K562 (cell line): ENCODE results near the gene PLEKHH2. TPM values are rescaled to one million over a fixed set of nuclear protein-coding genes. Genes with fewer than 3 reads are reported as not detected.

Source experiments
- CBFA2T2 ChIP-seq: fragments of 450-650 bp; conservative IDR thresholded peaks from 2 replicates; pipeline ENCODE4 v1.6.1; 2017; ENCODE audit warnings: mild to moderate bottlenecking
- CBFA2T3 ChIP-seq: fragments of 450-650 bp; IDR thresholded peaks from 2 replicates; pipeline ENCODE4 v1.6.1; 2017
- DPF2 ChIP-seq: fragments of 450-650 bp; IDR thresholded peaks from 2 replicates; pipeline ENCODE4 v1.6.1; 2016
- HDAC2 ChIP-seq: fragments of 450-650 bp; IDR thresholded peaks from 2 replicates; pipeline ENCODE4 v1.6.1; 2016; ENCODE audit warnings: mild to moderate bottlenecking
- HIVEP1 ChIP-seq: fragments of 250-450 bp; sonication (Bioruptor Pico); IDR thresholded peaks from 2 replicates; pipeline ENCODE4 v1.4.0; 2020; ENCODE audit warnings: mild to moderate bottlenecking
- MTA3 ChIP-seq: fragments of 450-650 bp; formaldehyde crosslinking; IDR thresholded peaks from 2 replicates; pipeline ENCODE4 v1.6.1; 2017; ENCODE audit warnings: mild to moderate bottlenecking, borderline replicate concordance
- SMARCA4 ChIP-seq: fragments of 450-650 bp; IDR thresholded peaks from 2 replicates; pipeline ENCODE4 v1.6.1; 2016
- polyA plus RNA-seq, 8 experiments: library from polyadenylated mRNA; depleted of rRNA in 4 of 8; stranded (reverse) in 5 of 8; unstranded in 3 of 8; fragments of >200 nt; fragmentation: Nextera tagmentation in 2 of 8; fragmentation: Illumina TruSeq in 1 of 8; extraction: Ambion mirVana in 2 of 8; extraction: Trizol in 1 of 8; gene quantifications; 2 replicates each; pipeline versions ENCODE4 v1.2.1 to v1.2.3, GENCODE V29; 2011 to 2014; ENCODE audit warnings: inconsistent platforms in 1 of 8, missing spikeins in 1 of 8
- total RNA-seq, 7 experiments: library from RNA; depleted of rRNA in 6 of 7; stranded (reverse); fragments of >200 nt in 6 of 7; fragmentation: Illumina TruSeq in 2 of 7; extraction: Trizol in 2 of 7; gene quantifications; 2 replicates each; pipeline versions ENCODE4 v1.2.1 to v1.2.3, GENCODE V29; 2011 to 2021; ENCODE audit warnings: low replicate concordance in 1 of 7
- TF ChIP-seq, protein P1 (sequence below), 2 experiments: fragments of 200-800 bp in 1 of 2; sonication (Bioruptor generic) in 1 of 2; sonication (generic) in 1 of 2; formaldehyde crosslinking in 1 of 2; IDR thresholded peaks in 1 of 2; conservative IDR thresholded peaks in 1 of 2; 2 replicates each; pipeline versions ENCODE4 v1.5.0 to v1.6.1; 2016 to 2020; ENCODE audit warnings: missing compliant biosample characterization in 1 of 2, missing genetic modification characterization in 1 of 2, missing genetic modification reagents in 1 of 2
- TF ChIP-seq, protein P2 (sequence below): fragments of 450-650 bp; IDR thresholded peaks from 2 replicates; pipeline ENCODE4 v1.6.1; 2016; ENCODE audit warnings: low read depth, mild to moderate bottlenecking, moderate library complexity
- TF ChIP-seq, protein P3 (sequence below): fragments of 200-800 bp; sonication (Bioruptor generic); IDR thresholded peaks from 2 replicates; pipeline ENCODE4 v1.6.1; 2016; ENCODE audit warnings: missing genetic modification characterization, missing compliant biosample characterization
- TF ChIP-seq, protein P4 (sequence below): sonication (generic); formaldehyde crosslinking; IDR thresholded peaks from 2 replicates; pipeline ENCODE4 v1.8.0; 2022; ENCODE audit warnings: mild to moderate bottlenecking, missing genetic modification reagents

PLEKHH2 gene
- total and polyA plus RNA-seq, 9 of the 15 experiments (the other 6 are each of a cell fraction or from before 2014, with no cell fraction given), result 0.77 to 13.5 (median 2.7) TPM

DNA sequence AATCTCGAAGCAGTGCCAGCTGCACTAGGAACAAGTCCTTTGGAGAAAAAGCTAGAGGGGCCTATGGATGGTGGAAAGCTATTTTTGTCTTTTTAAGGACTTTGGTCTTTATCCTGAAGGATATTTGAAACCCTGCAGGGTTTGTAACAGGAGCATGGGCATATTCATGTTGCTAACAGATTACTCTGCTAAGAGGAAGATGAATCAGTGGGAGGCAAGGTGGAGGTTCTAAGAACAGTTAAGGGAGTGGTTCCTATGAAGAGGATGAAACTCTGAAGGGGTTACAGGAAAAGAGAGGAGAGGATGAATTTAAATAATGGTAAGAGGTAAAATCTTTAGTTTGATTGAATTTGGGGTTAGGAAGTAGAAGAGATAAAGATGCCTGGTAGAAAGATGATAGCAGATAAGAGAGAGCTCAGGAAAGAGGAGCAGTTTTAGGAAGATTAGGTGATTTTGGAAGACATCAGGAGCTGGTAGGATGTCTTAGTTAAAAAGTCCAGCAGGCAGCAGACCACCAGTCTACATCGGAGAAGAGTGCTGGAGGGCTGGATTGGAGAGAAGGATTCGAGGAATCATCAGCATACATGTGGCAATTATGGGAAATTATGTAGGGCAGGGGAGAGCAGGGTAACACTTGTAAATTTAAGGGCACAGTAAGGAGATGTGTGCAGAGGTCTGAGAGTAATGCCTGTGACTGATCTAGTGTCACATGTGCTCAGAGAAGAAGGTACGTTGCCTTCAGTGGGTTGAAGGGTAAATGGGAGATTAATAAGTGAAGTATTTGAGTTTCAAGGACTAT is 78.4 kb downstream of the PLEKHH2 start (continued):
- no peak for TF ChIP-seq MTA3
- no peak for TF ChIP-seq HIVEP1 (CRISPR knock-in tag)
- TF ChIP-seq, protein P1, sequence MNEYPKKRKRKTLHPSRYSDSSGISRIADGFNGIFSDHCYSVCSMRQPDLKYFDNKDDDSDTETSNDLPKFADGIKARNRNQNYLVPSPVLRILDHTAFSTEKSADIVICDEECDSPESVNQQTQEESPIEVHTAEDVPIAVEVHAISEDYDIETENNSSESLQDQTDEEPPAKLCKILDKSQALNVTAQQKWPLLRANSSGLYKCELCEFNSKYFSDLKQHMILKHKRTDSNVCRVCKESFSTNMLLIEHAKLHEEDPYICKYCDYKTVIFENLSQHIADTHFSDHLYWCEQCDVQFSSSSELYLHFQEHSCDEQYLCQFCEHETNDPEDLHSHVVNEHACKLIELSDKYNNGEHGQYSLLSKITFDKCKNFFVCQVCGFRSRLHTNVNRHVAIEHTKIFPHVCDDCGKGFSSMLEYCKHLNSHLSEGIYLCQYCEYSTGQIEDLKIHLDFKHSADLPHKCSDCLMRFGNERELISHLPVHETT (CRISPR knock-in tag; conservative IDR thresholded peaks at IDR 0.05 in 1 of 2, IDR thresholded peaks at IDR 0.05 in 1 of 2), result no peak
- peak; percentile 20; the same call in 1 of the 2 replicates for TF ChIP-seq SMARCA4
- TF ChIP-seq, protein P2, sequence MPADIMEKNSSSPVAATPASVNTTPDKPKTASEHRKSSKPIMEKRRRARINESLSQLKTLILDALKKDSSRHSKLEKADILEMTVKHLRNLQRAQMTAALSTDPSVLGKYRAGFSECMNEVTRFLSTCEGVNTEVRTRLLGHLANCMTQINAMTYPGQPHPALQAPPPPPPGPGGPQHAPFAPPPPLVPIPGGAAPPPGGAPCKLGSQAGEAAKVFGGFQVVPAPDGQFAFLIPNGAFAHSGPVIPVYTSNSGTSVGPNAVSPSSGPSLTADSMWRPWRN, result no peak
- TF ChIP-seq HDAC2, result no peak
- TF ChIP-seq, protein P3, sequence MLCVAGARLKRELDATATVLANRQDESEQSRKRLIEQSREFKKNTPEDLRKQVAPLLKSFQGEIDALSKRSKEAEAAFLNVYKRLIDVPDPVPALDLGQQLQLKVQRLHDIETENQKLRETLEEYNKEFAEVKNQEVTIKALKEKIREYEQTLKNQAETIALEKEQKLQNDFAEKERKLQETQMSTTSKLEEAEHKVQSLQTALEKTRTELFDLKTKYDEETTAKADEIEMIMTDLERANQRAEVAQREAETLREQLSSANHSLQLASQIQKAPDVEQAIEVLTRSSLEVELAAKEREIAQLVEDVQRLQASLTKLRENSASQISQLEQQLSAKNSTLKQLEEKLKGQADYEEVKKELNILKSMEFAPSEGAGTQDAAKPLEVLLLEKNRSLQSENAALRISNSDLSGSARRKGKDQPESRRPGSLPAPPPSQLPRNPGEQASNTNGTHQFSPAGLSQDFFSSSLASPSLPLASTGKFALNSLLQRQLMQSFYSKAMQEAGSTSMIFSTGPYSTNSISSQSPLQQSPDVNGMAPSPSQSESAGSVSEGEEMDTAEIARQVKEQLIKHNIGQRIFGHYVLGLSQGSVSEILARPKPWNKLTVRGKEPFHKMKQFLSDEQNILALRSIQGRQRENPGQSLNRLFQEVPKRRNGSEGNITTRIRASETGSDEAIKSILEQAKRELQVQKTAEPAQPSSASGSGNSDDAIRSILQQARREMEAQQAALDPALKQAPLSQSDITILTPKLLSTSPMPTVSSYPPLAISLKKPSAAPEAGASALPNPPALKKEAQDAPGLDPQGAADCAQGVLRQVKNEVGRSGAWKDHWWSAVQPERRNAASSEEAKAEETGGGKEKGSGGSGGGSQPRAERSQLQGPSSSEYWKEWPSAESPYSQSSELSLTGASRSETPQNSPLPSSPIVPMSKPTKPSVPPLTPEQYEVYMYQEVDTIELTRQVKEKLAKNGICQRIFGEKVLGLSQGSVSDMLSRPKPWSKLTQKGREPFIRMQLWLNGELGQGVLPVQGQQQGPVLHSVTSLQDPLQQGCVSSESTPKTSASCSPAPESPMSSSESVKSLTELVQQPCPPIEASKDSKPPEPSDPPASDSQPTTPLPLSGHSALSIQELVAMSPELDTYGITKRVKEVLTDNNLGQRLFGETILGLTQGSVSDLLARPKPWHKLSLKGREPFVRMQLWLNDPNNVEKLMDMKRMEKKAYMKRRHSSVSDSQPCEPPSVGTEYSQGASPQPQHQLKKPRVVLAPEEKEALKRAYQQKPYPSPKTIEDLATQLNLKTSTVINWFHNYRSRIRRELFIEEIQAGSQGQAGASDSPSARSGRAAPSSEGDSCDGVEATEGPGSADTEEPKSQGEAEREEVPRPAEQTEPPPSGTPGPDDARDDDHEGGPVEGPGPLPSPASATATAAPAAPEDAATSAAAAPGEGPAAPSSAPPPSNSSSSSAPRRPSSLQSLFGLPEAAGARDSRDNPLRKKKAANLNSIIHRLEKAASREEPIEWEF (CRISPR knock-in tag), result no peak
- peak; percentile 49 for TF ChIP-seq DPF2
- peak; percentile 30 for TF ChIP-seq CBFA2T3
- TF ChIP-seq, protein P4, sequence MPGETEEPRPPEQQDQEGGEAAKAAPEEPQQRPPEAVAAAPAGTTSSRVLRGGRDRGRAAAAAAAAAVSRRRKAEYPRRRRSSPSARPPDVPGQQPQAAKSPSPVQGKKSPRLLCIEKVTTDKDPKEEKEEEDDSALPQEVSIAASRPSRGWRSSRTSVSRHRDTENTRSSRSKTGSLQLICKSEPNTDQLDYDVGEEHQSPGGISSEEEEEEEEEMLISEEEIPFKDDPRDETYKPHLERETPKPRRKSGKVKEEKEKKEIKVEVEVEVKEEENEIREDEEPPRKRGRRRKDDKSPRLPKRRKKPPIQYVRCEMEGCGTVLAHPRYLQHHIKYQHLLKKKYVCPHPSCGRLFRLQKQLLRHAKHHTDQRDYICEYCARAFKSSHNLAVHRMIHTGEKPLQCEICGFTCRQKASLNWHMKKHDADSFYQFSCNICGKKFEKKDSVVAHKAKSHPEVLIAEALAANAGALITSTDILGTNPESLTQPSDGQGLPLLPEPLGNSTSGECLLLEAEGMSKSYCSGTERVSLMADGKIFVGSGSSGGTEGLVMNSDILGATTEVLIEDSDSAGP (CRISPR knock-in tag), result no peak
- no peak for TF ChIP-seq CBFA2T2
